ENCODE measurements around the gene JCAD.

GRCh38 chr10:30056767-30057355, 2.5 kb downstream of the JCAD start:
- no peak for TF ChIP-seq CTCF (conservative IDR thresholded peaks at IDR 0.05 in 1 of 2, IDR thresholded peaks at IDR 0.05 in 1 of 2; ENCODE audit: low read depth in 1 of 2, low read length in 2 of 2)
- TF ChIP-seq EZH2 (IDR thresholded peaks at IDR 0.05; ENCODE audit: low read length, missing control alignments), result no peak
